Measurements from ENCODE around the gene HECW1.
"Not testable (repeated sequence)": the region's sequence is repeated elsewhere in the genome, so short reads cannot be mapped to it uniquely, and the experiment has no call there.

HECW1 gene

DNA sequence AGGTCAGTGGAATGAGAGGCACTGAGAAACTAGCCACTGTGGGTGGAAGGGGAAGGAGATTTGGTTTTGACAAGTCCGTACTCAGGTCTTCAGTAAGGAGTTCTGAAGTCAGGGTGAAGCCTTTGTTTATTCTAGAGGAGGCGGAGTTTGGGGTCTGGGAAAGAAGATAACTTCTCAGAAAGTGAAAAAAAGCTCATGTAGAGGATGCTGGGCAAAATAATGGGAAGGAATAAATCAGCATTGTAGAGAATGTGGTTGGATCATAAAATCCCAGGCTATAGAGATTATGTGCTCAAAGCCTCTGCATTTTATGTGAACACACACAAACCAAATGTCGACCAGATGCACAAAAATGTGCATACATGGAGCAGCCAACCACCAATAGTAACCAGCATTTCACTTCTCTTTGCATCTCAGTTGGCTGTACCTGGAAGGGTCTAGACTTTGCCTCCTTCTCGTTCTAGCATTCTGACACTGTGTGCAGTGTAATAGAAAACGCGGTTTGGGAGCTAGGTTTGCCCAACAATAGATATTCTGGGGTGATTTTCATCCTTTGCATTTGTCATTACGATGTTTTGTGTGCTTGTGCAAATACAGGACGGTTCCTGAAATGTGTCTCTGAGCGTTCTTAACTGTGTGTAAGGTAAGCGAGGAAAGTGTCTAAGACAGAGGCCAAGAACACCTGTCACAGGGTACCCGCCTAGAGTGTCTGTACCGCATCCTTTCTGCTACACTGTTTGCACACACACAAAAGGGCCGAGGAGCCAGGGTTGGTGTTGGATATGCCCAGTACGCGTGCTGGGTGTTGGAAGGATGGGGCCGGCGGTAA lies 603 bp upstream of the HECW1 start:
- no peak for DNase-seq (ENCODE audit: low read depth in 4 of 4, low spot score in 1 of 4)

GRCh38 chr7:43112941-43113621 lies 634 bp downstream of the HECW1 start:
- DNase-seq (ENCODE audit: low read depth in 4 of 4, low spot score in 1 of 4): no peak

DNA sequence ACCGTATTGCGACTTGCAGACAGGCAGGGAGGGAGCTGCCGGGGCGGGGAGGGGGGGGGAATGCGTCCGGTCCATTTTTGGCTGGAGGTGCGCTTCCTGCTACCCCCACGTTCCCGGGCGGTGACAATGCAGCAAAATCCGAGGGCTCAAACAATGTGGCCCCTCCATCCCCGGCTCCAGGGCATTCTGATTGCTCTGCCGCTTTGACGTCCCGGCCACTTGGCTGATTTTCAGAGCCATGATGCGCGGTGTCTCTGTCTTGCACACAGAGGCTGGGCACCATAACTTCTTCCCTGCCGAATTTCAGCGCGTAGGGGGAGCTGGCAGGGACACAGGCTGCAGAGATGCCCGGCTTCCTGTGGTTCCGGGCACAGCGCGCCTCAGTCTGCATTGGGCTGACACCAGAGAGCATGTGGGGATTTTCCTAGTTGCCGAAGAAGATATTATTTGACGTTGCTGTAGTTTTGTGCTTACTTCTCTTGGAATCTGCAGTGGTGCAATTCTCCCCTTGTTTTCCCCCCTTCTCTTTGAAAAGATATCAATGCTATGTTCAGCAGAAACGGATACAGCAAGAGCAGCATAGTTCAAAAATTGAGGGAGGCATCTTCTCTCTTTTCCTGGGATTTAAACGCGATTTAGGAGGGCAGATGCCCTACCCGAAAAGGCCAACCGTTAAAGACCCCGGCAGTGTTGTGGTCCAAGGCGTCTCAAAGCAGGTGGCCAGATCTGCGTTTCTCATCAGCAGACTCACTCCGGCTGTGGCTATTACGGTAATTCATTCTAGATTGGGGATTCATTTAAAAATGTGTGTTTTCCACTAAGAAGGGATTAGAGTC lies 1.4 kb downstream of the HECW1 start:
- no peak for DNase-seq (ENCODE audit: low read depth in 4 of 4, low spot score in 1 of 4)

GRCh38 chr7:43114458-43114780 lies 2.0 kb downstream of the HECW1 start:
- DNase-seq (ENCODE audit: low read depth in 4 of 4, low spot score in 1 of 4): no peak

GRCh38 chr7:43116451-43116850 lies 4.0 kb downstream of the HECW1 start:
- DNase-seq (ENCODE audit: low read depth in 4 of 4, low spot score in 1 of 4): no peak

- DNase-seq (ENCODE audit: low read depth in 4 of 4, low spot score in 1 of 4): no peak
These were observed 4.6 kb downstream of the HECW1 start for GRCh38 chr7:43117095-43117494.

GRCh38 chr7:43117861-43118260 lies 5.4 kb downstream of the HECW1 start:
- no peak for DNase-seq (ENCODE audit: low read depth in 4 of 4, low spot score in 1 of 4)

GRCh38 chr7:43118313-43118712 lies 5.9 kb downstream of the HECW1 start:
- no peak for DNase-seq (ENCODE audit: low read depth in 4 of 4, low spot score in 1 of 4)

GRCh38 chr7:43119371-43120075 lies 7.1 kb downstream of the HECW1 start:
- DNase-seq (ENCODE audit: low read depth in 4 of 4, low spot score in 1 of 4): no peak

GRCh38 chr7:43121973-43122372 lies 9.5 kb downstream of the HECW1 start:
- no peak for DNase-seq (ENCODE audit: low read depth in 4 of 4, low spot score in 1 of 4)

GRCh38 chr7:43123457-43123856 lies 11.0 kb downstream of the HECW1 start:
- no peak for DNase-seq (ENCODE audit: low read depth in 4 of 4, low spot score in 1 of 4)

DNA sequence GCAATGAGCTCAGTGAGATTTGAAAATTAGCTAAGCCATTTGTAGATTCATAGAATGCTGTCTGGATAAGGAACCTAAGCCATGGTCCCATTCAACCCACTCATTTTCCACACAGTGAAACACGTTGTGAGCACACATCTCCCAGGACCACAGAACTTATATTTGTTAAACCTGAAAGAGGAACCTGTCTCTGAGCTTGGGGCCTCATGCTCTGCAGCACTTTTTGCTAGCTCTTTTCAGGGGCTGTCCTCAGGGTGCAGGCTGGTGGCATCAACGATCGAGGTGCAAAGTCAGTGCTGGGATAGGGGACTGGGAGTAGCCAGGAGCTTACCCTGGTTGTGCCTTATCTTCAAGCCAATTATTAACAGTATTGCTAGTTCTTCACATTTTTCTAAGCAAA lies 11.9 kb downstream of the HECW1 start:
- no peak for DNase-seq (ENCODE audit: low read depth in 4 of 4, low spot score in 1 of 4)

- DNase-seq (ENCODE audit: low read depth in 4 of 4, low spot score in 1 of 4): no peak
These were observed 17.9 kb downstream of the HECW1 start for GRCh38 chr7:43130347-43130746.

DNA sequence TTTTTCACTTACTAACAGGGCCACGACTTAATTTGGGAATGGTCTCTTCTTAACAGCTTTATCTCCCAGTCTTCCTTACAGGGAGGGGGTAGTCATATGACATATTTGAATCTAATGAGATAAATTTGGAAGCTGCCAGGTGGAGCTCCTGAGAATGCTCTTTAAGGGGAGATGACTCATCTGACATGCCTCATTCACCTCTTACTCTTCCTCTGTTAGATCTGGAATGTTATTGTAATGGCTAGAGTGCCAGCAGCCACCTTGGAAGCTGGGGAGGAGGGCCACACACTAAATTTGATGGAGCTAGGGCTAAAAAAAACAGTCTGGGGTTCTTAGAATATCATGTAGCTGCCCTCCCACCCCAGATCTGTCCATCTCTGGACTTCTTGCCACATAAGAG lies 22.7 kb downstream of the HECW1 start:
- DNase-seq (ENCODE audit: low read depth in 4 of 4, low spot score in 1 of 4): no peak

DNA sequence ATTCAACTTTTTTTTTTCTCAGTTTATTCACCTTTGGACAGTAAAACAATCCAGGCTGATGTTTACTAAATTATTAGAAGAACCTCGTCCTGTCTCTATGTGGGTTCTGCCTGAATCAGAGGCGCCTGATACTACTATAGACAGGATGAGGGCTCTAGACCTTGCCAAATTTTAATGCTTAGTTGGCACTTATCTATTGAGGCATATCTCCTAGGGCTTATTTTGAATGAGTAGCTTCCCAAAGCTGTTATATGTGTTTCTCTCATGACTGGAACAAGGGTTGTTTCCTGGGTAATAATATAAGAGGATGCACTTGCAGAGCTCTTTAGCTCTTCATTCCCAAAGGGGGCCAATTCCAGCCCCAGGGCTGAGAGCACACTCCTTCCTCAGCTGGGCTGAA lies 23.6 kb downstream of the HECW1 start:
- no peak for DNase-seq (ENCODE audit: low read depth in 4 of 4, low spot score in 1 of 4)

- not testable (repeated sequence) for DNase-seq (ENCODE audit: low read depth in 4 of 4, low spot score in 1 of 4)
These were observed 24.8 kb downstream of the HECW1 start for GRCh38 chr7:43137121-43137744.

- no peak for DNase-seq (ENCODE audit: low read depth in 4 of 4, low spot score in 1 of 4)
These were observed 25.4 kb downstream of the HECW1 start for GRCh38 chr7:43137811-43138210.

DNA sequence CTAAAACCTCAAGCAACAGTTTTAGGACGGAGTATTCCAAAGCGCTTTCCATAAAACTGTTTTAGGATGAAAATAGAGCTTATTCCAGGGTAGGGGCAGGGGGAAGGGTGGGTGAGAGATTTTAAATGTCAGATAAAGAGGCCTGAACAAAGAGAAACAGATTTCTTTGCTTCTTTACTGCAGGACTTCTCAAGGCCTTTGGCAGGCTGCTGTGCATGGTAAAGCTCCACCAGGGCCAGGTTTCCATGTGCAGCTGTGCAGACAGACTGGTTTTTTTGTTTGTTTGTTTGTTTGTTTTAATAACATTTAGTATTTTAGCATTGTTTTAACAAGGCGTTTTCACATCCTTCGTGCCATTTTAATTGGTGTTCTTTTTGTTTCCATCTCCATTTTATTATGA lies 26.3 kb downstream of the HECW1 start:
- no peak for DNase-seq (ENCODE audit: low read depth in 4 of 4, low spot score in 1 of 4)

GRCh38 chr7:43139137-43139536 lies 26.7 kb downstream of the HECW1 start:
- DNase-seq (ENCODE audit: low read depth in 4 of 4, low spot score in 1 of 4): no peak

DNA sequence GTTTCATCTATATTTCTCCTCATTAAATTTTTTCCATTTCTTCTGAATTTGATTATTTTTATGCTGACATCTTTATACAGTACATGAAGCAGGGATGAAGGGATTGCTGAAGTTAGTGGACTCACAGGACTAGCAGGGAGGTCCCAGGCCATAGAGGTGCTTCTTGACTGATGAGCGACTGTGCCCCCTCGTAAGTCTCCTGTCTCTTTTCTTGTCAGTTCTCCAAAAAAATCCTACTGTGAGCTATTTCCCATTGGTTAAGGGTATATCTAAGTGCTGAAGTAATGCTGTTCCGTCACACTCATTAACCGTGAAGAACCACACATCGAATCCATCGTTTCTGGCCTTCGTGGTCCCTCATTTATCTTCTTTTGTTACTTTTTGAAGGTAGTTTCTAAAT lies 27.7 kb downstream of the HECW1 start:
- no peak for DNase-seq (ENCODE audit: low read depth in 4 of 4, low spot score in 1 of 4)

- no peak for DNase-seq (ENCODE audit: low read depth in 4 of 4, low spot score in 1 of 4)
These were observed 28.6 kb downstream of the HECW1 start for GRCh38 chr7:43141091-43141490.
